Brain microvascular endothelial cell (primary cell): ENCODE measurements around the gene GRM4.

ENCODE experiments used
- DNase-seq: peaks from one replicate; pipeline ENCODE4 v3.0.0-alpha.2; 2020
- H3K27ac ChIP-seq: fragments of 250-450 bp; sonication (Bioruptor Pico); 2 replicates; pipeline ENCODE4 v1.5.1; 2020; ENCODE audit warnings: mild to moderate bottlenecking, moderate library complexity
- H3K27me3 ChIP-seq: fragments of 250-450 bp; sonication (Bioruptor Pico); replicated peaks from 2 replicates; pipeline ENCODE4 v1.5.1; 2020; ENCODE audit warnings: mild to moderate bottlenecking
- H3K36me3 ChIP-seq: fragments of 250-450 bp; sonication (Bioruptor Pico); replicated peaks from 2 replicates; pipeline ENCODE4 v1.5.1; 2020; ENCODE audit warnings: mild to moderate bottlenecking
- H3K4me3 ChIP-seq: 2 replicates; pipeline ENCODE4 v1.5.1; 2011; ENCODE audit warnings: low read depth, mild to moderate bottlenecking, control low read depth, low read length, moderate library complexity
- CTCF ChIP-seq: IDR thresholded peaks from 2 replicates; pipeline ENCODE4 v1.5.1; 2011; ENCODE audit warnings: low read depth, mild to moderate bottlenecking, moderate library complexity, low read length, control low read depth, inconsistent platforms; ENCODE audit errors: missing control alignments
- in situ Hi-C: cut with HindIII; loops from 2 replicates; pipeline ENCODE4 v1.10.0; 2017; ENCODE audit warnings: low sequenced_read_pairs, low pct_ligation_motif_present

The GRM4 gene

GRCh38 chr6:34035704-34036356 is 110.1 kb downstream of the GRM4 start:
- no peaks in the 10 kb centered on the region for H3K27me3 ChIP-seq
- no peak overlapping the region for H3K4me3 ChIP-seq
- in situ Hi-C loops: no loop called here
- no peak for TF ChIP-seq CTCF
- no peaks in the 10 kb centered on the region for H3K36me3 ChIP-seq
- DNase-seq: no peak
- H3K27ac ChIP-seq: no peak overlapping the region

GRCh38 chr6:34035161-34035560 is 110.7 kb downstream of the GRM4 start:
- Histone ChIP-seq H3K27me3 (no peaks in the 10 kb centered on the region), H3K27ac (no peak overlapping the region), H3K4me3 (no peak overlapping the region), H3K36me3 (no peaks in the 10 kb centered on the region)
- DNase-seq: no peak
- no peak for TF ChIP-seq CTCF
- in situ Hi-C loops: no loop called here

- in situ Hi-C loops: no loop called here
- DNase-seq: no peak
- no peak for TF ChIP-seq CTCF
- Histone ChIP-seq H3K36me3 (no peaks in the 10 kb centered on the region), H3K27me3 (no peaks in the 10 kb centered on the region), H3K4me3 (no peak overlapping the region), H3K27ac (no peak overlapping the region)
Observed at GRCh38 chr6:34032856-34033255, 113.0 kb downstream of the GRM4 start.

GRCh38 chr6:34031625-34032383 is 114.1 kb downstream of the GRM4 start:
- H3K36me3 ChIP-seq: no peaks in the 10 kb centered on the region
- no peak overlapping the region for H3K27ac ChIP-seq
- no peak overlapping the region for H3K4me3 ChIP-seq
- no peak for TF ChIP-seq CTCF
- H3K27me3 ChIP-seq: no peaks in the 10 kb centered on the region
- in situ Hi-C loops: no loop called here
- DNase-seq: no peak

- Histone ChIP-seq H3K4me3 (no peak overlapping the region), H3K27me3 (no peaks in the 10 kb centered on the region), H3K36me3 (no peaks in the 10 kb centered on the region), H3K27ac (no peak overlapping the region)
- in situ Hi-C loops: no loop called here
- DNase-seq: no peak
- TF ChIP-seq CTCF: no peak
Observed at GRCh38 chr6:34030831-34031624, 114.9 kb downstream of the GRM4 start.
